ENCODE measurements around the gene PPARG.

PPARG gene

GRCh38 chr3:12420393-12420792, 131.5 kb downstream of the PPARG start:
- no peak for DNase-seq

GRCh38 chr3:12421132-12421531, 132.3 kb downstream of the PPARG start:
- DNase-seq, result no peak

GRCh38 chr3:12423131-12423530, 134.3 kb downstream of the PPARG start:
- no peak for DNase-seq

DNA sequence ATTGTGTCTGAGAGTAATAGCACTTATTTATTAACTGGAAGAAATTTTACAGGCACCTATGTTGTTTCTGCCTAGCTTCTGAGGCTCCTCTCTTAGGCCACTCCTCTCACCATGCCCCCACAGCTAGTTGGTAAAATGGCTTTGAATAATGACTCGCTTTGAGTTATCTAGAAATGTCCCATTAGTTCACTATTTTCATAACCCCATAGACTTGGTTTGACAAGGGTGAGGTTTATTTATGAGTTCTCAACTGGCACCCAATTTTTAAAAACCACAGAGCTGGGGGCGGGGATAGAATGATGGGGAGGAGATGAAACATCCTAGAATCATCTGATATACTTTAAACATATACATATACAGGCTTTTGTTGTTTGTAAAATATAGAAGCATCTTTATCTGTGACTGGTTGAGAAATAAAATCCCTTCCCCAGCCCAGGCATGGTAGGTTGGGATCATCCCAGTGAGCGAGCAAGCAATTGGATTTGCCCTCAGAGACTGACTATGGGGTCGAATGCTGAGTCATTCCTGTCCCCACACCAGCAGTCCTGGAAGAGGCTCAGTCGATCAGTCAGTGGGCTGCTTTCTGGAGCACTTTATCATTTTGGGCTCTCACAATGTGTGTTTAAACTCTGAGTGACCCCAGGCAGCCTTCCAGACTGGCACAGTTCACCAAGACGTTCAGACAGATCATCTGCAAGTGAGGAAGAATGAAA, 135.2 kb downstream of the PPARG start:
- DNase-seq, result no peak

DNA sequence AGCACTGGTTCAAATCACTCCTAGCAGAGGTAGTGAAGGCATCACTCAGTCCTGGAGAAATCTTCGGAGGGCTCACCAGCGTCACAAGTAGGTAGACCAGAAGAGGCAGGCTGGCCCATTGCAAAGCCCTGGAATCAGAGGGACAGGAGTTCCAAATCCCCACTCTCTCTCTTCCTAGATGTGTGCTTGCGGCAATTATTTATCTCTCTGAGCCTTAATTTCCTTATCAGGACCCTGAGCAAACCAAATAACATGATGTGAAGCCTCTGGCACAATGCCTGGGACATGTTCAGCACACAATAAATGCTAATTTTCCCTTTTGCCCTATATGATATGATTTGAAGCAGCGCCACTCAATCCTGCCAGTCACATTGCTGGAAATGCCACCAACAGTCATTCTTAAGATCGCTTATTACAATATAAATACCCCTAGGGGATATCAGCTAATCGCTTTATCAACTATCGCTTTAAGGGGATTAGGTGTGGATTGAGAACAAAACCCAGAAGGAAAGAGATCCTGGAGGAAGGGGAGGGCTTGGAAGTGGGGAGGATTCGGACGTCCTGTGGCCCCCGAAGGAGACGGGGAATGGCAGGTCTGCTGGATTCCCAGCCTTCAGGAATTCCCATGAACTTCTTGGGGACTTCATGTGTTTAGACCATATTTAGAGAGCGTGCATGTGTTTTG, 135.9 kb downstream of the PPARG start:
- no peak for DNase-seq

- DNase-seq, result no peak
Observed at GRCh38 chr3:12425850-12426579, 137.1 kb downstream of the PPARG start.

GRCh38 chr3:12427551-12427950, 138.7 kb downstream of the PPARG start:
- DNase-seq, result no peak

GRCh38 chr3:12428126-12428525, 139.3 kb downstream of the PPARG start:
- no peak for DNase-seq

- DNase-seq, result no peak
Observed at GRCh38 chr3:12430086-12430485, 141.2 kb downstream of the PPARG start.

DNA sequence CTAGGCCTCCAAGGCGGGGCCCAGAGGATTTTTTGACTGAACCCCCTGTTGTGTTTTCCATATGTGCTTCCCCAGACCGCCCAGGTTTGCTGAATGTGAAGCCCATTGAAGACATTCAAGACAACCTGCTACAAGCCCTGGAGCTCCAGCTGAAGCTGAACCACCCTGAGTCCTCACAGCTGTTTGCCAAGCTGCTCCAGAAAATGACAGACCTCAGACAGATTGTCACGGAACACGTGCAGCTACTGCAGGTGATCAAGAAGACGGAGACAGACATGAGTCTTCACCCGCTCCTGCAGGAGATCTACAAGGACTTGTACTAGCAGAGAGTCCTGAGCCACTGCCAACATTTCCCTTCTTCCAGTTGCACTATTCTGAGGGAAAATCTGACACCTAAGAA, 145.0 kb downstream of the PPARG start:
- no peak for DNase-seq

DNA sequence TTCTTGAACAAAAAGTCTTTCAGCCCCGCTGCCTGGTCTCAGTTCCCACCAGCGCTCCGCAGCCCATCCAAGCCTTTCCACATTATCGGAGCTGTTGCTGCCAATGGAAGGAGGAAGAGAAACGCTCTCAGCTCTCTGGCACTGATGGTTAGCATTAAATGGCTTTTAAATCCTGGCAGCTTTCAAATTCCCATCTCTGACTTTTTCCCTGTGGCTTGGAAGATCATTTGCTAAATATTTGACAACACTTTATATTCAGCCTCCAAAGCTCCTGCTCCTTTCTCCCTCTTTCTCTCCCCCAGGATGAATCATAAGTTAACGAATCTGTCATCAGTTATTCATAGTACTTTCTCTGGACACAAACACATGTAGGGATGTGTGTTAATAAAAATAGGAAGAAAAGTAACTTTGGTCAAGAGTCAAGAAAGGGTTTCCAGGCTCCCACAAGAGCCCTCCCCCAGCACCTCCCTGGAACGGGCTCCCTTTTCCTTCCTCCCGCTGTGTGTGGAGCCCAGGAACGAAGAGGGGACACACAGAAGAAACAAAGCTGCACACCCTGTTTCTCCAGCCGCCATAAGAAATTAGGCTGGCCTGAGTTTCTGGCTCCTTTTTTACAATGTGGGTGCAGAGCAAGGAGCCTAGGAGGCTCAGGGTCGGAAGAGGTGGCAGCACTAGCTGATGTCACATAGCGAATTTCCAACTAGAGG, 147.8 kb downstream of the PPARG start:
- no peak for DNase-seq

- DNase-seq, result no peak
Observed at GRCh38 chr3:12437221-12437605, 148.3 kb downstream of the PPARG start.

- no peak for DNase-seq
Observed at GRCh38 chr3:12437861-12438260, 149.0 kb downstream of the PPARG start.

DNA sequence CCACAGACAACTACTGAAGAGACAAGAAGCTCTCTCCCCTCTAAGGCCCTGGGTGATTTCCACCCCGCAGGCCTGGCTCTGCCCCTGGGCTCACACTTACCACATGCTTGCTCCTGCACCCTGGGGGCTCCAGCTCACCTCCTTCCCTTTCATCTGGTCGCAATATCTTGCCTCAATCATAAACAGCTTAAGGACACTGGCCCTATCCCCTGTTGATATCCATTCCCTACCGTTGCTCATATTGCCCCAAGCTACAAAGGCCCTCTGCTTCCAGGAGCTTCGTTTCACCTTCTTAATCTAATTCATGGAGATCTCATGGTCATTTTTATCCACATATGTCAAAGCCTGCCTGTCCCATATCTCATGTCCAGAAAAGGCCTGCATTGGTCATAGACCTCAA, 149.4 kb downstream of the PPARG start:
- DNase-seq, result no peak

GRCh38 chr3:12439161-12439940, 150.5 kb downstream of the PPARG start:
- DNase-seq, result no peak

GRCh38 chr3:12440927-12441714, 152.3 kb downstream of the PPARG start:
- DNase-seq, result no peak

DNA sequence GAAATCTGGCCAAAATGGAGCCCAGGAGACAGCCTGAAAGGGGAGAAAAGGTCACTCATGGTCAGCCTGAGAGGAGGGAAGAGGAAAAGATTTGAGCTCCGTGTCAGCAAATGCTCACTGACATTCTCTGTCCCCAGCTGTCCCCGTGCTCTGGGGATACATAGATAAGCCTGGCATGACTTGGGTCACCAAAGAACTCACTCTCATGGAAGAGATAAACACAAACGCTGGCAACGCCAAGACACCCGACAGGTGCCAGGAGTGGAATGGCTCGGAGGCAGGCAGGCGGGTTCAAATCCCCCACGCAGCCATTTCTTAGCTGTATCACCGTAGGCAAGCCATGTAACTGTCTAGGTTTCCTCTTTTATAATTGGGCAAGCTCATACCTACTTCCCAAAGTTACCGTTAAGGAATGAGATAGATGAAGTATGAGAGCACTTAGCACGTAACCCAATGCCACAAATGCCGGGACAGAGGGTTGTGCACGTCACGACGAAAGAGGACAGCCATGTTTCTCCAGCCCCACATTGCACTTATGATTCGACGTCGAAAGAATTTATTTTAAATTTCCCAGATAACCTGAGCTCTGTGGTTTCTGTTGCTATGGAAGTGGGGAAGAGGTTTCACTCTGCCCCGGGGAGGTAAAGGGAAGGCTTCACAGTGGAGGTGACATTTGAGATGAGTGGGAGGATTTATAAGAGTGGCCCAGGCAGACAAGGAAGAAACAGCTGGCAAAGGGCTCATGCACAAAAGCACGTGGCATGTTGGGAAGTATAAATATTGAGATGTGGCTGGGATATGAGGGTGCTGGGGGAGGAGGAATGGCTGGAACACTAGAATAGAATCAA, 154.0 kb downstream of the PPARG start:
- DNase-seq, result no peak

- DNase-seq, result no peak
Observed at GRCh38 chr3:12443781-12444522, 155.1 kb downstream of the PPARG start.

DNA sequence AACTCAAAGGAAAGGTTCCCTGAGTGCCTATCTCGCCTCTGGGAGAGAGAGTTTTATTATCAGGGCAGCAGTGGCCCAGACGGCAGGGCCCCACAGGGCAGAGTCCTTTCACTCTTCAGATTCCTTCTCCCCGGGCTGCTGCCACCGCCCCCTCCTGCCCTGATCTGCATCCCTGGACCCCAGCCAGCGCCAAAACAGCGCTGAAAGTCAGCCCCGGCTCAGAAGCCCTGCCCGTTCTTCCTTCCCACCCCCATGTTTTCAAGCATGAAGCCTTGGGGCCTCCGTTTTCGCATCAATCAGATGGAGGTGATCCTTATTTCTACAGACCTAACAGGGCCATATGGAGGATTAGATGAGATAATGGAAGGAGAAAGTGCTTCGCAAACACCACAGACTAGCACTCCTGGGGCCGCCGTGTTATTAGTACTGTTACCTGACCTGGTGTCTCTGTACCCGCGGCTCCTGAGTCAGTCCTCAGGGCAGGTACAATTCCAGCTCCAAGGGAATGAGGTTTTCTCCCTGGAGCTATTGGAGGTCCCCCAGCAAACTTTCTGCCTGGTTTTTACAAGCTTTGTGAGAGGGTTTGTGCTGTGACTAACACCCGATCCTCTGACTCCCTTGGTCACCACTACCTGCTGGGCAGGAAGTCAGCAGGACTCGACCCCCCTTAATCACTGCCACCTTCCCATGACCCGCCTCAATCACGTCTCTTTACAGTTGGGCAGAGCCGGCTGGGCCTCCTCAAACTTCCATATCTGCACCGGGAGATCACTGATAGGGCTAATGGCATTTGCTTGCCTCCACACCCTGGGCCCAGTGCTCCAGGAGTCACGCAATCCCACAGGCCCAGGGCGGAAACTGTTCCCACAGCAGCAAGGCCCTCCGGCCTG, 156.0 kb downstream of the PPARG start:
- DNase-seq, result no peak
